Brain microvascular endothelial cell (primary cell): ENCODE data around the gene TMEM144.

Experiments
- DNase-seq: peaks from one replicate; pipeline ENCODE4 v3.0.0-alpha.2; 2020
- H3K27ac ChIP-seq: fragments of 250-450 bp; sonication (Bioruptor Pico); 2 replicates; pipeline ENCODE4 v1.5.1; 2020; ENCODE audit warnings: mild to moderate bottlenecking, moderate library complexity
- H3K27me3 ChIP-seq: fragments of 250-450 bp; sonication (Bioruptor Pico); replicated peaks from 2 replicates; pipeline ENCODE4 v1.5.1; 2020; ENCODE audit warnings: mild to moderate bottlenecking
- H3K36me3 ChIP-seq: fragments of 250-450 bp; sonication (Bioruptor Pico); replicated peaks from 2 replicates; pipeline ENCODE4 v1.5.1; 2020; ENCODE audit warnings: mild to moderate bottlenecking
- H3K4me3 ChIP-seq: 2 replicates; pipeline ENCODE4 v1.5.1; 2011; ENCODE audit warnings: low read depth, mild to moderate bottlenecking, control low read depth, low read length, moderate library complexity
- in situ Hi-C: cut with HindIII; loops from 2 replicates; pipeline ENCODE4 v1.10.0; 2017; ENCODE audit warnings: low sequenced_read_pairs, low pct_ligation_motif_present
- TF ChIP-seq, protein P1 (sequence below): IDR thresholded peaks from 2 replicates; pipeline ENCODE4 v1.5.1; 2011; ENCODE audit warnings: low read depth, mild to moderate bottlenecking, moderate library complexity, low read length, control low read depth, inconsistent platforms; ENCODE audit errors: missing control alignments

The TMEM144 gene

GRCh38 chr4:158166701-158167100 lies 43.6 kb upstream of the TMEM144 start:
- Histone ChIP-seq H3K27ac (no peak overlapping the region), H3K36me3 (no peaks in the 10 kb centered on the region), H3K27me3 (no peaks in the 10 kb centered on the region), H3K4me3 (no peak overlapping the region)
- TF ChIP-seq, protein P1, sequence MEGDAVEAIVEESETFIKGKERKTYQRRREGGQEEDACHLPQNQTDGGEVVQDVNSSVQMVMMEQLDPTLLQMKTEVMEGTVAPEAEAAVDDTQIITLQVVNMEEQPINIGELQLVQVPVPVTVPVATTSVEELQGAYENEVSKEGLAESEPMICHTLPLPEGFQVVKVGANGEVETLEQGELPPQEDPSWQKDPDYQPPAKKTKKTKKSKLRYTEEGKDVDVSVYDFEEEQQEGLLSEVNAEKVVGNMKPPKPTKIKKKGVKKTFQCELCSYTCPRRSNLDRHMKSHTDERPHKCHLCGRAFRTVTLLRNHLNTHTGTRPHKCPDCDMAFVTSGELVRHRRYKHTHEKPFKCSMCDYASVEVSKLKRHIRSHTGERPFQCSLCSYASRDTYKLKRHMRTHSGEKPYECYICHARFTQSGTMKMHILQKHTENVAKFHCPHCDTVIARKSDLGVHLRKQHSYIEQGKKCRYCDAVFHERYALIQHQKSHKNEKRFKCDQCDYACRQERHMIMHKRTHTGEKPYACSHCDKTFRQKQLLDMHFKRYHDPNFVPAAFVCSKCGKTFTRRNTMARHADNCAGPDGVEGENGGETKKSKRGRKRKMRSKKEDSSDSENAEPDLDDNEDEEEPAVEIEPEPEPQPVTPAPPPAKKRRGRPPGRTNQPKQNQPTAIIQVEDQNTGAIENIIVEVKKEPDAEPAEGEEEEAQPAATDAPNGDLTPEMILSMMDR, result no peak
- in situ Hi-C loops, result no loop called here
- DNase-seq, result no peak

- in situ Hi-C loops, result no loop called here
- Histone ChIP-seq H3K36me3 (no peaks in the 10 kb centered on the region), H3K27me3 (no peaks in the 10 kb centered on the region), H3K4me3 (peak overlapping the region; percentile 0), H3K27ac (no peak overlapping the region)
- no peak for DNase-seq
- TF ChIP-seq, protein P1, result no peak
Measured at GRCh38 chr4:158168606-158169005, 41.7 kb upstream of the TMEM144 start.

GRCh38 chr4:158169506-158169905 lies 40.8 kb upstream of the TMEM144 start:
- Histone ChIP-seq H3K36me3 (no peaks in the 10 kb centered on the region), H3K27me3 (no peaks in the 10 kb centered on the region), H3K4me3 (peak overlapping the region; percentile 47), H3K27ac (no peak overlapping the region)
- no peak for DNase-seq
- TF ChIP-seq, protein P1, result no peak
- in situ Hi-C loops, result no loop called here

DNA sequence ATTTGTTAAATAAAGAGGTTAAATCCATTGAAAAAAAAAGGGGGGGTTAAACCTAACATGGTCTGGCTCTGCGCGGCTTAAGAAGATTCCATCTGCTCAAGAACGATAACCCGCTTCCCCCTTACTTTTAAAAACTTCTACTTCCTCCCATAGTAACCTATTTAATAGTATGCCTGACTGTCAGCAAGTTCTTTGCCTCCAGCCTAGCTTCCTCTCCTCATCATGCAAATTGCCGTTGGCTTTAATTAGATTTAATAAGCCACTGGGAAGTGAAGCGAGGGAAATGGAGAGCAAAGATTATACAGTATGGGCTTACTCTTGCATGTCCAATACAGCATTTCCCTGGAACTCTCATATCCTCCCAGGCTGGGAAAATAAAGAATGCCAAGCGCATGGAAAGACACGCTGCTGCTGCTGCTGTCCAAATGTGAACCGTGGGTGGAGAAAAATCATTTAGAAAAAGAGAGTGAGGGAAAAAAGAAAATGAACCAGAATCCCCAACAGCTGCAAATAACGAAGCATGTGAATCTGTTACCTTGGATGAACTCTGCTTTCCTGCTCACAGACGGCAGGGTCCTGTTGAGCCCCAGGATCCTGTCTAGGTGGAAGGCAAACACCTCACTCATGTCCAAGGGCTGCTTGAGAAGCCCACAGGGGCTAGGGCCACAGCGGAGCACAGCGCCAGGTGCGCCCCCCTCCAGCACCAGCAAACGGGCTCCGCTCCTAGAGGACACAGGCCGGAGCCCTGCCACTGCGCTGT lies 40.2 kb upstream of the TMEM144 start:
- Histone ChIP-seq H3K27ac (no peak overlapping the region), H3K27me3 (no peaks in the 10 kb centered on the region), H3K36me3 (no peaks in the 10 kb centered on the region), H3K4me3 (peak overlapping the region; percentile 47)
- TF ChIP-seq, protein P1, result no peak
- DNase-seq, result no peak
- in situ Hi-C loops, result loop anchor here (10.0 kb wide), 1 partner anchor 165 kb away; no protein-coding TSS in a partner anchor

DNA sequence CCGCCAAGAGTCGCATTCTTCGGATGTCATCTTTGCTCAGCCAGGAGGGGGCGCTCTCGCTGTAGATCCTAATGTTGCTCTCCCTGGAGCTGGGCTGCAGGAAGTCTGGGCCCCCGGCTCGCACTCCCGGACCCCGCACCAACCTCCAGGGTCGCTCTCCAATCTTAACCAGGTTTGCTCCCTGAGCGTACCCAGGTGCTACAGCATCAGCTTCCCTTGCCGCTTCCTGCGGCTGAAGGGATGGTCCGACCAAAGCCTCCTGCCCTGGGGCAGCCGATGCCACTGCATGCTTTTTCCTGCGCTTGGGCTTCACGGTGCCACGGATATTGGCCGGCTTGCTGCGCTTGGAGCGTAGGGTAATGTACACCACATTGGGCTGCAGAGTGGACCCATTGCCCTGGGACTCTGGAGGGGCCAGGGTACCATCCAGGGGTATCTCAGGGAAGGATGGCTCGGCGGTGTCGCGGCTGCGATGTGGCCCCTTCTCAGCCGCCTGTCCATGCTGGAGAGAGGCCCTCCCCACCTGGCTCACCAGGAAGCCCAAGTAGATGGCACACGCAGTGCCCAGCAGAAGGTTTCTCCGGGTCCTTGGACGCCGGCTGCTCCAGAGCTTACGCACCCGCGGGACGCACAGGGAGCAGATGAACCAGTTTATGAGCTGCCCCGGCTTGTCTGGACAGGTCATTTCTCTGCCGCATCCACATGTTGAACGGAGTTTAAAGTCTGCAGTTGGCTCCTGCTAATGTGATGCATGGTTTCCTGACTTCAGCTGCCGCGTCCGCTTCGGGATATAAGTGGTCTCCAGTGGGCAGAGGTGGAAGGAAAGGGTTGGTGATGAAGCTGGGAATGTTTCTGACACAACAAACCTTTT lies 39.4 kb upstream of the TMEM144 start:
- peak overlapping the region; percentile 47 for H3K4me3 ChIP-seq
- no peak overlapping the region for H3K27ac ChIP-seq
- DNase-seq, result no peak
- H3K27me3 ChIP-seq, result no peaks in the 10 kb centered on the region
- in situ Hi-C loops, result loop anchor here (10.0 kb wide), 1 partner anchor 166 kb away; no protein-coding TSS in a partner anchor
- TF ChIP-seq, protein P1, result peak; percentile 61
- H3K36me3 ChIP-seq, result no peaks in the 10 kb centered on the region
